ENCODE results near the gene SPPL2C.

The SPPL2C gene

GRCh38 chr17:45826919-45827588, 17.6 kb upstream of the SPPL2C start:
- in situ Hi-C loops (cut with HindIII; ENCODE audit: low sequenced_read_pairs), result no loop called here
- DNase-seq (ENCODE audit: low read depth), result no peak
- TF ChIP-seq CTCF (IDR thresholded peaks at IDR 0.05; ENCODE audit: low read depth, low read length, missing control alignments), result no peak
- no peak overlapping the region for H3K4me3 ChIP-seq (ENCODE audit: low read depth, low read length)

- H3K4me3 ChIP-seq (ENCODE audit: low read depth, low read length), result no peak overlapping the region
- TF ChIP-seq CTCF (IDR thresholded peaks at IDR 0.05; ENCODE audit: low read depth, low read length, missing control alignments), result no peak
- in situ Hi-C loops (cut with HindIII; ENCODE audit: low sequenced_read_pairs), result no loop called here
- DNase-seq (ENCODE audit: low read depth), result no peak
These were observed 16.5 kb upstream of the SPPL2C start for GRCh38 chr17:45828171-45828570.

GRCh38 chr17:45828582-45829133, 16.0 kb upstream of the SPPL2C start:
- no peak for DNase-seq (ENCODE audit: low read depth)
- TF ChIP-seq CTCF (IDR thresholded peaks at IDR 0.05; ENCODE audit: low read depth, low read length, missing control alignments), result no peak
- no peak overlapping the region for H3K4me3 ChIP-seq (ENCODE audit: low read depth, low read length)
- in situ Hi-C loops (cut with HindIII; ENCODE audit: low sequenced_read_pairs), result no loop called here

- in situ Hi-C loops (cut with HindIII; ENCODE audit: low sequenced_read_pairs), result no loop called here
- H3K4me3 ChIP-seq (ENCODE audit: low read depth, low read length), result no peak overlapping the region
- no peak for TF ChIP-seq CTCF (IDR thresholded peaks at IDR 0.05; ENCODE audit: low read depth, low read length, missing control alignments)
- DNase-seq (ENCODE audit: low read depth), result no peak
These were observed 10.8 kb upstream of the SPPL2C start for GRCh38 chr17:45833920-45834319.

GRCh38 chr17:45834471-45835396, 9.9 kb upstream of the SPPL2C start:
- no peak for DNase-seq (ENCODE audit: low read depth)
- in situ Hi-C loops (cut with HindIII; ENCODE audit: low sequenced_read_pairs), result no loop called here
- no peak for TF ChIP-seq CTCF (IDR thresholded peaks at IDR 0.05; ENCODE audit: low read depth, low read length, missing control alignments)
- no peak overlapping the region for H3K4me3 ChIP-seq (ENCODE audit: low read depth, low read length)

- no peak for DNase-seq (ENCODE audit: low read depth)
- H3K4me3 ChIP-seq (ENCODE audit: low read depth, low read length), result no peak overlapping the region
- TF ChIP-seq CTCF (IDR thresholded peaks at IDR 0.05; ENCODE audit: low read depth, low read length, missing control alignments), result no peak
- in situ Hi-C loops (cut with HindIII; ENCODE audit: low sequenced_read_pairs), result no loop called here
These were observed 9.2 kb upstream of the SPPL2C start for GRCh38 chr17:45835481-45835880.

Data from astrocyte of the cerebellum (primary cell).